Panc1 (cell line): ENCODE data around the gene CREB3L2.

Source experiments
- CTCF ChIP-seq: fragments of 450-650 bp; IDR thresholded peaks from 2 replicates; pipeline ENCODE4 v1.5.1; 2017; ENCODE audit warnings: mild to moderate bottlenecking
- SIN3A ChIP-seq: IDR thresholded peaks from 2 replicates; pipeline ENCODE4 v1.6.1; 2012; ENCODE audit warnings: low read depth, mild to moderate bottlenecking, low read length, moderate library complexity, borderline replicate concordance; ENCODE audit not compliant: insufficient read depth
- TCF7L2 ChIP-seq: IDR thresholded peaks from 2 replicates; pipeline ENCODE4 v1.6.1; 2011; ENCODE audit warnings: mild to moderate bottlenecking, low read depth, low read length, inconsistent platforms
- TF ChIP-seq, protein P1 (sequence below), 2 experiments: IDR thresholded peaks; 2 replicates each; pipeline ENCODE4 v1.6.1; 2011 to 2012; ENCODE audit warnings: low read depth in 2 of 2, control low read depth in 1 of 2, low read length in 1 of 2, mild to moderate bottlenecking in 1 of 2, moderate library complexity in 1 of 2; ENCODE audit not compliant: insufficient read depth in 1 of 2

GRCh38 chr7:137937202-137937560 lies 64.7 kb downstream of the CREB3L2 start:
- TF ChIP-seq CTCF = no peak
- TF ChIP-seq, protein P1, sequence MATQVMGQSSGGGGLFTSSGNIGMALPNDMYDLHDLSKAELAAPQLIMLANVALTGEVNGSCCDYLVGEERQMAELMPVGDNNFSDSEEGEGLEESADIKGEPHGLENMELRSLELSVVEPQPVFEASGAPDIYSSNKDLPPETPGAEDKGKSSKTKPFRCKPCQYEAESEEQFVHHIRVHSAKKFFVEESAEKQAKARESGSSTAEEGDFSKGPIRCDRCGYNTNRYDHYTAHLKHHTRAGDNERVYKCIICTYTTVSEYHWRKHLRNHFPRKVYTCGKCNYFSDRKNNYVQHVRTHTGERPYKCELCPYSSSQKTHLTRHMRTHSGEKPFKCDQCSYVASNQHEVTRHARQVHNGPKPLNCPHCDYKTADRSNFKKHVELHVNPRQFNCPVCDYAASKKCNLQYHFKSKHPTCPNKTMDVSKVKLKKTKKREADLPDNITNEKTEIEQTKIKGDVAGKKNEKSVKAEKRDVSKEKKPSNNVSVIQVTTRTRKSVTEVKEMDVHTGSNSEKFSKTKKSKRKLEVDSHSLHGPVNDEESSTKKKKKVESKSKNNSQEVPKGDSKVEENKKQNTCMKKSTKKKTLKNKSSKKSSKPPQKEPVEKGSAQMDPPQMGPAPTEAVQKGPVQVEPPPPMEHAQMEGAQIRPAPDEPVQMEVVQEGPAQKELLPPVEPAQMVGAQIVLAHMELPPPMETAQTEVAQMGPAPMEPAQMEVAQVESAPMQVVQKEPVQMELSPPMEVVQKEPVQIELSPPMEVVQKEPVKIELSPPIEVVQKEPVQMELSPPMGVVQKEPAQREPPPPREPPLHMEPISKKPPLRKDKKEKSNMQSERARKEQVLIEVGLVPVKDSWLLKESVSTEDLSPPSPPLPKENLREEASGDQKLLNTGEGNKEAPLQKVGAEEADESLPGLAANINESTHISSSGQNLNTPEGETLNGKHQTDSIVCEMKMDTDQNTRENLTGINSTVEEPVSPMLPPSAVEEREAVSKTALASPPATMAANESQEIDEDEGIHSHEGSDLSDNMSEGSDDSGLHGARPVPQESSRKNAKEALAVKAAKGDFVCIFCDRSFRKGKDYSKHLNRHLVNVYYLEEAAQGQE (IDR thresholded peaks at IDR 0.05; ENCODE audit: insufficient read depth in 1 of 2, low read depth in 2 of 2, low read length in 1 of 2) = no peak
- no peak for TF ChIP-seq TCF7L2
- no peak for TF ChIP-seq SIN3A
